ENCODE results near the gene DDX51.

The DDX51 gene

DNA sequence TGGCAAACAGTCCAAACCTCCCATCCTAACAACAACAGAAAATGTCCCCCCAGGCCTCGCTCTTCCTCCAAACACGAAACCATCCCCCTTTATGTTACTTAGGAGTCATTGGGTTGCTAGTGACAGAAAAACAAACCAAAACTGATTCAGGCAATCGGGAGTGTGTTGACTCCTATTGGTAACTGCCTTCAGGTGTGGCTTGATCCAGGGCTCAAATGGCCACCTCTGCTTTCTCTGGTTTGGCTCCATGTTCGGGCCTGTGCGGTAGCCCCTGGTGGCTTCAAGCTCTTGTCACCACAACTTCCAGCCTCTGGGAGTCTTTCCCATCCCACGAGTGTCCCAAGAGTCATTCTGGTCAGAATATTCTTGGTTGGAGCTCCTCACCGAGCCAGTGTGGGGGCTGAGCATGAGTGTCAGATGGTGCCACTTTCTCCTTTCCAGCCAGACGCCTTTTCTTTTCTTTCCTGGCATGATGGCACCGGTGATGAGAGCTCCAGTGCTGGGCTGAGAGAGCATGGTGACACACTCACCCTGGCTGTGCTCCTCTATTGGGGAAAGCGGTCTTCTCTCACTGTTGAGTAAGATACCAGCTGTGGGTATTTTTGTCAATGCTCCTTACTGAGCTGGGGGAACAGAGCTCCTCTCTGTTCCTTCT, 38.7 kb upstream of the DDX51 start:
- H3K4me3 ChIP-seq (ENCODE audit: low read depth, low read length) = no peak overlapping the region
- TF ChIP-seq, protein P1, sequence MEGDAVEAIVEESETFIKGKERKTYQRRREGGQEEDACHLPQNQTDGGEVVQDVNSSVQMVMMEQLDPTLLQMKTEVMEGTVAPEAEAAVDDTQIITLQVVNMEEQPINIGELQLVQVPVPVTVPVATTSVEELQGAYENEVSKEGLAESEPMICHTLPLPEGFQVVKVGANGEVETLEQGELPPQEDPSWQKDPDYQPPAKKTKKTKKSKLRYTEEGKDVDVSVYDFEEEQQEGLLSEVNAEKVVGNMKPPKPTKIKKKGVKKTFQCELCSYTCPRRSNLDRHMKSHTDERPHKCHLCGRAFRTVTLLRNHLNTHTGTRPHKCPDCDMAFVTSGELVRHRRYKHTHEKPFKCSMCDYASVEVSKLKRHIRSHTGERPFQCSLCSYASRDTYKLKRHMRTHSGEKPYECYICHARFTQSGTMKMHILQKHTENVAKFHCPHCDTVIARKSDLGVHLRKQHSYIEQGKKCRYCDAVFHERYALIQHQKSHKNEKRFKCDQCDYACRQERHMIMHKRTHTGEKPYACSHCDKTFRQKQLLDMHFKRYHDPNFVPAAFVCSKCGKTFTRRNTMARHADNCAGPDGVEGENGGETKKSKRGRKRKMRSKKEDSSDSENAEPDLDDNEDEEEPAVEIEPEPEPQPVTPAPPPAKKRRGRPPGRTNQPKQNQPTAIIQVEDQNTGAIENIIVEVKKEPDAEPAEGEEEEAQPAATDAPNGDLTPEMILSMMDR (IDR thresholded peaks at IDR 0.05; ENCODE audit: low read depth, low read length, missing control alignments) = no peak
- DNase-seq (ENCODE audit: low read depth) = no peak

DNA sequence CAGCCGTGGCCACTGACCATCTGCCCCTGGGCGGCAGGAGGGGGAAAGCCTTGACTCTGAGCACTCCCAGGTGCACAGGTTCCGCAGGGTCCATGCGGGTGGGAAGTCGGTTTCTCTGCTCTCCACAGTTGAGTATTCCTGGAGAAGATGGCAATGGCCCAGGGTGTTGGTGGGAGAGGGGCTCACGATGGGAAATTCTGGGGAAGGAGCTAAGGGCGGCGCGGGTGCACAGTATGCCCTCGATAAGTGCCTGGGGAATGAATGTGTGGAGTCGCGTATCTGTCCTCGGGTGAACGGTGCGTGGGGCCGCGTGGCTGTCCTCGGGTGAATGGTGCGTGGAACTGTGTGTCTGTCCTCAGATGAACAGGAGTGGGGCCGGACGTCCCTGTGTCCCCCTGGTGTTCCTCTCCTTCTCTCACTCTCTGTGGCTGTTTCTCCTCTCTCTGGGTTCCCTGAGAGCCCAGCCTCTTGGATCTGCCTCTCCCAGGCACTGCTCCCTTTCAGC, 38.1 kb upstream of the DDX51 start:
- no peak for DNase-seq (ENCODE audit: low read depth)
- H3K4me3 ChIP-seq (ENCODE audit: low read depth, low read length) = no peak overlapping the region
- TF ChIP-seq, protein P1 (IDR thresholded peaks at IDR 0.05; ENCODE audit: low read depth, low read length, missing control alignments) = no peak

DNA sequence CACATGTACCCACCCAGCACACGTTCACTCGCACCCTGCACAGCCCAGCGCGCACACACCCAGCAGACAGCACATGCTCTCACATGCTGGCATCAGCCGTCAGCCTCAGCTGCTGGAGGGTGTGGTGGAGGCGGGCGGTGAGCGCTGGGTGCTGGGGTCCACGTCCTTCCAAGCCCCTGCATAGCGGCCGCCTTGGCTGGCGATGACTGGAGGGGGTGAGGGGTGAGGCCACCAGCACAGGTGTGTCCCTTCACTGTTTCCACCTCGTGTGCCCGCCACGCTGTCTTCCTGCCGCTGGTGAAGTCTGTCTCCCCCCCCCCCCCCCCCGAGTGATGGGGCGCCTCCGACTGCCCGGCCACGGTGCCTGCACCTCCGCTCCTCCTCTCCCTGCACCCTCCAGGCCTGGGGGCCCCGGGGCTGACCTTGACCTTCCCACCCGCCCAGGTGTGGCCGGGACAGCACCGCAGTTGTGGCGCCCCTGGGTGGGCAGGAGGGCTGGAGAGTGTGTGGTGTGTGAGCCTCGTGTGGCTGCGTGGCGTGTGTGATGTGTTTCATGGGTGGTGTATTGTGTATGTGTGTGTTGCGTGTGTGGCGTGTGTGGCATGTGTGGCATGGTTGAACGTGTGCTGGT, 37.6 kb upstream of the DDX51 start:
- no peak for DNase-seq (ENCODE audit: low read depth)
- H3K4me3 ChIP-seq (ENCODE audit: low read depth, low read length) = no peak overlapping the region
- TF ChIP-seq, protein P1 (IDR thresholded peaks at IDR 0.05; ENCODE audit: low read depth, low read length, missing control alignments) = no peak

DNA sequence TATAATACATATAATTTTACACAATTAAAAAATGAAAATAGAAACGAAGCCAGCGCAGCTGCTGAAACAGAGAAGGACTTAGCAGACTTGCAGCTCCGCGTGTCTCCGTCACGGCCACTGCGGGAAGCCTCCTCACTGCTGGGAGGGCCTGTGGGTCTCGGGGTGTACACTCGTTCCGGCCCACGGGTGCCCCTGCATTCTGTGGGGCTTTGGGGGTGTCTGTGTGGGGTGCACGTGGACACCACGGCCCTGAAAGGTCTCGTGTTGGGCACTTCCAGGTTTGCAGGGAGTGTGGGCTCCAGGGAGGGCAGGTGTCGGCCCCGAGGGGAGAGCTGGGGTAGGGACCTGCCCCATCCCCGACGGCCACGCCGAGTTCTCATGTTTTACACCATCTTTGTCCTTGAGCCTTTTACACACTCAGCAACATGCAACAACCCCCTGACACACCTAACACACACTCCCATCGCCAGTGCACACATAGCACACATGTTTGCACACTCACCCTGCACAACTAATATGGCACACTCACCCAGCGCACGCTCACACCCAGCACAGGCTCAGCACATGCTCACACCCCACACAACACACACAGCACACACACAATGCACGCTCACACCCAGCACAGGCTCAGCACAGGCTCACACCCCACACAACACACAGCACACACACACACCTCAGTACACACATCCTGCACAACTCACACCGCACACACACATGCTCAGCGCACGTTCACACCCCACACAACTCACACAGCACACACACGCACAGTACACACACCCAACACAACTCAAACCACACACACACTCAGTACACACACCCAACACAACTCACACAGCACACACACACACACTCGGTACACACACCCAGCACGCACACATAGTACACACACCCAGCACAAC, 36.8 kb upstream of the DDX51 start:
- H3K4me3 ChIP-seq (ENCODE audit: low read depth, low read length) = no peak overlapping the region
- TF ChIP-seq, protein P1 (IDR thresholded peaks at IDR 0.05; ENCODE audit: low read depth, low read length, missing control alignments) = no peak
- DNase-seq (ENCODE audit: low read depth) = no peak

DNA sequence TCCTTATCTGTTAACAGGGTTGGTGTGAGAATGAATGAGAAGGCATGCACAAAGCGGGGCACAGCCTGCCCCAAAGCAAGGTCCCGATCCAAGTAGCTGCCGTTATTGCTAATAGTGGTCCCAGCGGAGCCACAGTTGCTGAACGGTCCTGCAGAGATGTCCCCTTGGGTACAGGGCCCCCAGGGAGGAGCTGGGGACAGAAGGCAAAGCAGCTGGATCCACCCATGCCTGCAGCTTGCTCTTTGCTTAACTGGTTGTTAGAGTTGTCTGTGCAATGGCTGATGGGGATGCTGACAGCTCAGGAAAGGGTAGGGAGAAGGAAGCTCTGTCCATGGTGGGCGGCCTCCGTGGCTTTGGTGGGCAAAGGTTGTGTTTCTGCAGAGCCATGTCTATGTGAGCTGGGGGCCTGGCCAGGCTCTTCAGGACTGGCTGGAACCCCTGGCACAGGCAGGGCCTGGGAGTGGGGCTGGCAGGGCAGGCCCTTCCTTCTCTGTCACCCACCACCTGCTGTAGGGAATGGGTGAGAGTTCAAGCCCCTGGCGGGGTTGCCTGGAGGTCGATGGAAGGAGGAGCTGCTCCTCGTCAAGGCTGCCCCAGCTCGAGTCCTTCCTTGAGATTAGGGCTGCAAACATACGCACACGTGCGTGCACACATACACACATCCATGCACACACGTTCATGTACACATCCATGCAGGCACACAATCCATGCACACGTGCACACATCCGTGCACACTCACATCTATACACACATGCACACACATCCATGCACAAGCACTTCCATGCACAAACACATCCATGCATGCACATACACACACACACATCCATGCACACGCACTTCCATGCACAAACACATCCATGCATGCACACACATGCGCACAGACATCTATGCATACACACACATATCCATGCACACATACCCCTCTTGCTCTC, 35.6 kb upstream of the DDX51 start:
- no peak overlapping the region for H3K4me3 ChIP-seq (ENCODE audit: low read depth, low read length)
- TF ChIP-seq, protein P1 (IDR thresholded peaks at IDR 0.05; ENCODE audit: low read depth, low read length, missing control alignments) = no peak
- DNase-seq (ENCODE audit: low read depth) = no peak

DNA sequence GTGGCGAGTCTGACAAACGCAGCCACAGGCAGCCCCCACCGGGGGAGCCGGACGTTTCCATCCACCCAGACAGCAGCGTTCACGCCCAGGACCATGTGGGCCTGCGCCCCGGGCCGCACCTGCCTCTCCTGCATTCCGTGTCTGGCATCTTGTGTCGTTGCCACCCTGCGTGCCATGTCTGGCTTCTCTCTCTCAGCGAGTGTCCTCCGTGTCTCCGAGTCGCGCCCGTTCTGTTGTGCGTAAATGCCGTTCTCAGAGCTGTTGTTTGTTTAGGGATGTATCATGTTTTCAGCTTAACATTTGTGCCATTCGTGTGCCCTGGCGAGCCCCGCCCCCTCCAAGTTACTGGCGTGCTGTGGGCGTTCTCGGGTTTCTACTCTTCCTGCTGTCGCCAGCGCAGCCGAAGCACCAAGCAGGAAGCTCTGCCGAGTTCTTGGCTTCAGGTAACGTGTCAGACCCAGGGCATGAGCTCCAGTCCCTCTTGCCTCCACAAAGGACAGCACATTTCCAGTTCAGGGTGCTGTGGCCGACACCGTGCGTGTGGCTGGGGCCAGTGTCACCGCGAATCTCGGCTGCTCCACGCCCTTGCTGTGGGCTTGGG, 34.8 kb upstream of the DDX51 start:
- no peak overlapping the region for H3K4me3 ChIP-seq (ENCODE audit: low read depth, low read length)
- no peak for DNase-seq (ENCODE audit: low read depth)

More for the DNA sequence above, 34.8 kb upstream of the DDX51 start:
- TF ChIP-seq, protein P1 (IDR thresholded peaks at IDR 0.05; ENCODE audit: low read depth, low read length, missing control alignments) = no peak
